GM10847 (cell line): ENCODE results near the gene GSTM2.

Experiments used
- POLR2A ChIP-seq: IDR thresholded peaks from 2 replicates; pipeline ENCODE4 v1.6.1; 2011; ENCODE audit not compliant: insufficient read length; ENCODE audit errors: extremely low read depth

The GSTM2 gene

DNA sequence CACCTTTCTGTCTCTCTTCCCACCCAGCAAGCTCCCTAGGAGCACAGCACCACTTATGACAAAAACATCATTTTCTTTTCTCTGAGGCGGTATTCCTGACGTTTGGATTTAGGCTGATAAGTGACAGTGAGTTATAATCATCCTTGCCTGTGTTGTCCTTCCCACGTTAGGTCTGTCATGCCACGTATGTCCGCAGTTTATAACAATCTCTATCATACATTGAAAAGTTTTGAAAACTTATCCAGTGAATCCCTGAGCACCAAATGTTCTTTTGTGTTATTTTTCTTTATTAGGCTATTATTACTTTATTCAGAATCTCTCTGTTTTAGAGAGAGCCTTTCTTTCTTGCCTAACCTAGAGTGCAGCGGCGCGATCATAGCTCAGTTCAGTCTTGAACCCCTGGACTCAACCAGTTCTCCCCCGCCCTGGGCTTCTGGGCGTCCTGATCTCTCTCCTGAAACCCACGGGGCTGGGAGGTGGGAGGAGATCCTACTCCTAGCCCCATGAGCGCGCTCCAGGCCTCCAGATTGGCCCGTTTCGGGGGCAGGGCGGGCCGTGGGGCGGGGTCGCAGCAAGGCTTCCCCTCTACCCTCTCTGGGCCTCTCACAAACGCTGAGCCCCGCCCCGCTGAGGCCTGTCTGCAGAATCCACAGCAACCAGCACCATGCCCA lies at the start of gene GSTM2:
GSTM2 (plus strand) TSS at position 606 of the 671 bp plus-strand sequence; CDS start at position 665, 59 bp downstream.
- TF ChIP-seq POLR2A = no peak

DNA sequence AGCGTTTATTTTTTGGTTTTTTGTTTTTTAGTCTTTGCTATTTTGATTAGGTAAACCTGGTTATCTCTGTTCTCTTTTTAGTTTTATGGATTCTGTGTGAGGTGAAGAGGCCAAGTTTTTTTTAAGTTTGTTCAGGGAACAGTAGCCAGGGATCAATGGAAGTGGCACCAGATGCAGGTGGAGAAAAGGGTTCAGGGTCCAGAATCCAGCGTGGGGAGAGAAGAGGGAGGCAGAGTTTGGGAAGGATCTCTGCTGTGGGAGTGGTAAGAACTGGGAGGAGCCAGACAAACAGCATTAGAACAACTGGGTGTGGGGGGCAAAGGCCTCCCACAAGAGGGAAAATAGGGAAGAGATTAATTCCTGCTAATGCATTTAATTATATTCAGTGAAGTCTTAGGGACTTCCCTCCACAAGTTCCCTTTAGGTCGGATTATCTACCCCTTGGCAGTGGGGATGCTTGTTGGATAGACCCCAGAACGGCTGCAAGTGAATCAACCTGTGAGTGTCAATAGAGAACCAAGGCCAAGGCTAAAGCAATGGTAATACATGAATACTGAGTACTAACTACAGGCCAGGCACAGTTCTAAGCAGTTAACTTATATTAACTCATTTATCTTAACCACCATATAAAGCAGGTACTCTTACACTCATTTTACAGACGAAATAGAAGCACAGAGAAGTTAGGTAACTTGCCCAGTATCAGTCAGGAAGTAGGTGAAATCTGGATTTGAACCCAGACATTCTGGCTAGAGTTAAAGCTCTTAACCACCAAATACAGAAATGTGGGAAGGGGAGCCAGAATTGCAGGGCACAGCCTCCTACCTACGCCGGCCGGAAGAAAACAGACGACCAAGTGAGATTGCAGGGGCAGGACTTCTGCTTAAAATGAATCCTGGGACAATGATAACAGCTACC lies 48.9 kb upstream of the GSTM2 start:
- TF ChIP-seq POLR2A = no peak

DNA sequence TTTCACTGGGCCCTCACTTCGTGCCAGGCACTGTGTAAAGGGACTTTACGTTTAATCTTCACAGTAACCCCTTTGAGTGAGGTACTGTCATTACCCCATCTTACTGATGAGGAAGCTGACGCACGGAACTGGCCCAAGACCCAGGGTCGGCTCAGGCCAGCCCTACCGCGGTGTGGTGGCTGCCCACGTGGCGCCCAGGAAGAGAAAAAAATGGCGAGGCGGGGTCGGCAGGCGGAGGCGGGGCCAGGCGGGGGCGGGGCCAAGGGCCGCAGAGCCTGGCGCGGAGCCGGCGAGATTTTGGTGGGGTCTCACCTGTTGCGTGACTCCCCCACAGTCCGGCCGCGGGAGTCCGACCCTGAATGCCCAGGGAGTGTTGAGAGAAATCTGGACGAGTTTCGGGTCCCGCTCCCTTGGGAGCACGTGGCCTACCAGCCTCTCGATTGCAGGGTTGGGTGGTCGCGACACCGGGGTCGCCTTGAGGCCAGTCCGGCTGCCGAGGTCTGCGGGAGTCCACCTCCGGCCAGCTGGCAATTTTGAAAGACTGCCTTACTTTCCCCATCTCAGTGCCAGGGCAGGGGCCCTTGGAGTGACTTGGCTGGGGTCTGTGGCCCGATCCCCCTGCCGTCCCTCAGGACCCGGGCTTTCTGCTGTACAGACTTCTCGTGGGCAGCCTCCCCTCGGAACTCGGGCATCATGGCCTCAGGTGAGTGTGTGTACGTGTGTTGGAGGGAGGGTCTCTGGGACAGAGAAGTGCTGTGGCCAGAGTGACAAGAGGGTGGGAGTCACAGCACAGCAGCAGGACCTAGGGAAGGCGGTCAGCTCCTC lies 48.1 kb upstream of the GSTM2 start, which contains the start of the genes AMPD2 and GNAT2:
AMPD2 (plus strand) TSS at position 262 of the 825 bp plus-strand sequence. CDS start 1,339 bp downstream, outside the sequence.
GNAT2 (minus strand) TSS at position 41 of the 825 bp plus-strand sequence. CDS start 6,746 bp downstream, outside the sequence.
- TF ChIP-seq POLR2A = peak; percentile 68

DNA sequence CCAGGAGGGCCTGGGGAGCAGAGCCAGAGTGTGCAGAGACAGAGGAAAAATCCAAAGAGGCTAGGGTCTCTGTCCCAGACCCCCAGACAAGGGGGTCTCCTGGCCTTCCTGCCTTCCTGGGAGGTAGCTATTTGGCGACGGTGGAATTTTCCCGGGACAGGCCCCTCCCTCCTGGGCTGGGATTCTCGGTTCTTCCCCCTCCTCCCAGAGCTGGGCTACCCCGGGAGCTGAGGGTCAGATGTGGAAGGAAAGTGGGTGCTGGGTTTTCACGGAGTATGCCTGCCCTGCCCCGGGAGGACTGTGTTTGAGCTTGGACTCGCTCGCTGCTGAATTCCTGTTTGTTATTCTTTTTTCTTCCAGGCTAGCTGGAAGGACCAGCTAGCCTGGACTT lies 47.5 kb upstream of the GSTM2 start:
- TF ChIP-seq POLR2A = no peak

DNA sequence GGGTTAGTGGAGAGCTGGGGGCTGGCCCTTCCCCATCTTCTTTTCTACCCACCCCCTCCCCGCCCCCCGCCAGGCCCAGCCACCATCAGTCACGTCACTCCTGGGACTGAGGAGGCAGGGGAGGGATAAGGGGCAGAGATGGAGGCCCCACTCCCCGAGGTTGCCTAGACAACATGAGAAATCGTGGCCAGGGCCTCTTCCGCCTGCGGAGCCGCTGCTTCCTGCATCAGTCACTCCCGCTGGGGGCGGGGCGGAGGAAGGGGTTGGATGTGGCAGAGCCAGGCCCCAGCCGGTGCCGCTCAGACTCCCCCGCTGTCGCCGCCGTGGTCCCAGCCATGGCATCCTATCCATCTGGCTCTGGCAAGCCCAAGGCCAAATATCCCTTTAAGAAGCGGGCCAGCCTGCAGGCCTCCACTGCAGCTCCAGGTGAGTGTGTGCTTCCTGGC lies 47.0 kb upstream of the GSTM2 start:
- TF ChIP-seq POLR2A = peak; percentile 21

DNA sequence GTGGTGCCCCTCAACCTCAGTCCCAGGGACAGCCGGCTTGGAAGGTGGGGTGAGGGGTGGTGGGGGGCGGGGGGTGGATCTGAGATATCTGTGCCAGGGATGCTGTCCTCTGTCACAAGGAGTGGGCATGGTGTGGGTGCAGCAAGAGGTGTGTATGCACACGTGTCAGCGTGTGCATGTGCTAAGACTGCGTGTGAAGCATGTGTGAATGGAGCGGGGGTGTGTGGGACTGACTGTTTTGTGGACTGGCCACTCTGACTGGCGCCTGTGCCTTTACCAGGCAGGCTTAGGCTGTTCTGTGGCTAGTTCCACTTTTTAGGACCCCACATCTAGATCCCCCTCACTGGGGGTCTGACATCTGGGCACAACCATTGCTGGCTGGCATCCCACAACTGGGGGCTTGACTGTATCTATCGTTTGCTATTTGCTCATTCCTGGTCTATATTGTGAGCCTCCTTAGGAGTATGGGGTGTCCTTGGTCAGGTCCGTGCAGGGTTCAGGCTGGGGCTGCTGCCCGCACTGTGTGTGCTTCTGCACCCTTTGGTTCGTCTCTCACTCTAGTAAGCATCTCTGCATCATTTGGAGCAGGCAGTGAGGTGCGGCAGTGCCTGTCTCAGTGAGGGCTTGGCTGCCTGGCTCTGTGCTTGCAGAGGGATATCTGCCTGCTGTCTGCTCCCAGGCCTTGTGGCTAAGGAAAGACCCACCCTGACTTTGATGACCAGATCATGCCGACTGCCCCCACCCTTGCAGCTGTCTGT lies 46.3 kb upstream of the GSTM2 start:
- no peak for TF ChIP-seq POLR2A

DNA sequence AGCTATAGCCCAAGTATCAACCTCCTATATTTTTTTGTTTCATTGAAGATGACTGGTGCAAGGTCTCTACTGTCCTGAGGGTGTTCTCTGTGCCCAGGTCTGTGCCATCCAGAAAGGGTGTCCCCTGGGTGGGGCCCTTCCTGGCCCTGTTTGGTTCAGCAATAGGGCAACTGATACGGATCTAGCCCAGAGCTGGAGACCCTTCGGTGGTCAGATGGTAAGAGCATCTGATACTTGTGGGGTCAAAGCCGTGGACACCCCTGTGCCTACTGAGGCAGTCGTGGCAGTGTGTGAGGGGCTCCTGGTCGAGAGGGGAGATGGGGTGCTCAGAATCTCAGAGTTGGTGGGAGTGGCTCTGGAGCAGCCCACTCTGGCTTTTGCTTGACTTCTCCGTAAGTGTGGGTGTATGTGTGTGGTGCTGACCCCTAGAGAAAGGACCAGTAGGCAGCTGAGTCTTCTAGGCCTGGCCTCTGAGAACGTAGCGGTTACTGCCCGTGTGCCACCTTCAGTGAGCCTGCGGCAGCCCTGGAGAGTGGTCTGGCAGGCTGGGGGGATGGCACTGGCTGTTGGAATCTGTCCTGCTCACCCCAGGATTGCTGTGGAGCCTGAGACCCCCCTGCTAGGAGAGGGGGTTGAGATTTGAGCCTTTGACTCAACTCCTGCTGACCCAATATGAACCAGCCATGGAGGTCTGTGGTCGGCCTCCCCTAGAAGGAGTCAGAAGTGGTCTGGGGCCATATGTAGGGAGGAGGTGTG lies 45.5 kb upstream of the GSTM2 start:
- TF ChIP-seq POLR2A = no peak

DNA sequence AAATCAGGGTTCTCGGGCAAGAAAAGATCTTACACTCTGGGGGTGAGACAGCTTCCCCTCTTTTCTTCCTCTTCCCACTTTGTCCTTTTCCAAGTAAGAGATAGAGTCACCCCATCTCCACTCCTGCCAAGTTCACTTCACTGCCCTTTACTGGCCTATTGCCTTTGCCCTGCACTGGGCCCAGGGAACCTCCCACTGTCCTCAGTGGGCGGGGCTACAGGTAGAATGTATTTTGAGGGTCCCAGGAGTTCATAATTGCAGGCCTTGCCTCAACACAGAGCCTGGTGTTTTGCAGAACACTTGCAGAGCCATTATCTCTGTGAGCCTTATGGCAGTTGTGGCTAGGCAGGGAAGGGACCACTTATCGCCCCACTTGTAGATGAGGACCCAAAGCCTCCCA lies 45.0 kb upstream of the GSTM2 start:
- no peak for TF ChIP-seq POLR2A

DNA sequence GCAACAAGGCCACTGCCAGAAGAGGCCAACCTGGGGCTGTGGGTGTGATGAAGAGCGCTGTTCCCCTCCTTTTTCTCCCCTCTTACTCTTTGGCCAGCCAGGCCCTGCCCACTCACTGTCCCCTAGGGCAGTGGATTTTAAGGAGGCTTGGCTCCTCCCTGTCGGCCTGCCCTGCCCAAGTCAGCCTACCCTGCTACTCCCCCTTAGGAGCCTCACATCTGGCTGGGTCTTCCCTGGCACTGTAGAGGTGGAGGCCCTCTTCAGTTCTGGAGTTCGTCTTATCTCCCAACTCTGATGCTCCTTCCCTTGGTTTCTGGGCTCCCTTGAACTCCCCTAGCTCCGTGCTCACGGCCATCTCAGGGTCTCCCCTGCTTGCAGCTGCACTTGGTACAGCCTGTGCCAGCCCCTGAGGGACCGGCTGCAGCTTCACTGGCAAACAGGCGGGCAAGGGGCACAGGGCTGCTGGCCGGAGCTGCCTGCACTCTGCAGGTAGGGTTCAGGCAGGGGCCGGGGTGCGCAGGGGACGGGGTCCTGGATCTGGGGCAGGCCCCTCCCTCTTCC lies 44.2 kb upstream of the GSTM2 start:
- no peak for TF ChIP-seq POLR2A

DNA sequence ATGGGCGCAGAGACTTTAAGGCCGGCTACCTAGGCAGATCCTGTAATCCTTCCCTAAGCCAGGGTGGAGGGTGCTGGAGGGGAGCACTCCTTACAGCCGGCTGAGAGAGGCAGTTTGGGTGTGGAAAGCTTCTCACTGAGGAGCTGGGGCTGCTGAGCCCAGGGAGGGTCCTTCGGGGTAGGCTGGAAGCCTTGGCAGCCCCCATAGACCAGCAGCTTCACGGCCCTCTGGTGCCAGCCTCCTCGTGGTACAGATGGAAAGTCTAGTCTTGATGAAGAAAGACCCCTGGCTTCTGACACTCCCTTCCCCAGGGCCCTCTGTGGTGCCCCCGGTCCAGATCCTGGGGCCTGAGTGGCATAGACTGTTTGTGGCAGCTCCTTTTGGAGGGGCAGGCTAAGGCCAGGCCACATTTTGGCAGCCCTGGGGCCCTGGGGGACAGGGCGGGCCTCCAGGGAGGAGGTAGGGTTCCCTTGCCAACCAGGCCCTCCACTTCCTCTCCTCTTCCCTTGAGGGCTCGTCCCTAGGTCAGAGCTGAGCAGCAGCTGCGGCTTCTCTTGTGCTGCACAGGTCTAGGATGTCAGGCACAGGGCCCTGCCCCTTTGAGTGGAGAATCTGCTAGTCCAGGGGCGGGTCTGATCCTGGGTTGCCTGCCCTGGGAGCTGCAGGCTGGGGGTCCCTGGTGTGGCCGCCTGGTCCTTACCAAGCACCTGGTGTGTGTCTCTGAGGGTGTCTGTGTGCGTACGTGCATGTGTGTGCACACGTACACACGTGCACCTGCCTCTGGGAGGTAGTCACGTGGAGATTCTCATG lies 43.5 kb upstream of the GSTM2 start:
- TF ChIP-seq POLR2A = no peak

DNA sequence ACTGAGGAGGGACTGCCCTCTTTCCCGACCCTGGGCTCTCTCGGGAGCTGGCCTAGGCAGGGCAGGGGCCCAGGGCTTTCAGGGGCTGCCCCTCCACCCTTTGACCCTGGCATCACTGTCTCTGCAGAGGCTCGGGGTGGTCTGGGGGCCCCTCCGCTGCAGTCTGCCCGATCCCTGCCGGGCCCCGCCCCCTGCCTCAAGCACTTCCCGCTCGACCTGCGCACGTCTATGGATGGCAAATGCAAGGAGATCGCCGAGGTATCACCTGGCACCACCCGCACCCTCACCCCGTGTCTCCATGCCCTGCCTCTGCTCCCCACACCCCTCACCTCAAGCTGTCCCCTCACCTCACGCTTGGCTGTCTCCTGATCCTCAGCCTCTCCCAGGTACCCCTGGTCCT lies 42.7 kb upstream of the GSTM2 start:
- no peak for TF ChIP-seq POLR2A
